ENCODE data around the gene PRDM7. TPM values are rescaled to one million over a fixed set of nuclear protein-coding genes. Genes with fewer than 3 reads are reported as not detected.
A peak's percentile ranks its signal among the peaks of the same experiment; 100 is the strongest.

PRDM7 gene
- total and polyA plus RNA-seq, 2 of the 8 experiments (the other 6 are each of a cell fraction or from before 2014, with no cell fraction given): 0.02 TPM; not detected in 1

- H3K79me1 ChIP-seq (ENCODE audit: low read depth, low read length): peaks cover 2% of the 10 kb centered on the region; the same call in 1 of the 2 replicates
- H3K18ac ChIP-seq (ENCODE audit: extremely low read depth, low read length): no peak overlapping the region; the same call in 1 of the 2 replicates
- peaks cover 9% of the 10 kb centered on the region; the same call in 1 of the 2 replicates for H3K23me2 ChIP-seq (ENCODE audit: low read depth, low read length)
- POLR2A ChIA-PET (ENCODE audit: partially characterized antibody): interaction anchor here (0.6 to 12.1 kb wide), 9 partner anchors 11 to 99 kb away, joined by 3 to 81 read pairs (median 6); partner anchors contain the start of gene TUBB3
- H2BK12ac ChIP-seq (ENCODE audit: low read depth, low read length): peak overlapping the region; percentile 44; the same call in 1 of the 2 replicates
- CTCF ChIA-PET (ENCODE audit: partially characterized antibody): interaction anchor here (0.8 to 2.2 kb wide), 4 partner anchors 23 to 112 kb away, joined by 3 to 6 read pairs (median 4); no protein-coding TSS in a partner anchor
- peak overlapping the region; percentile 56 to 82 for H3K4me2 ChIP-seq (ENCODE audit: insufficient read depth in 1 of 2, low read depth in 2 of 2, low read length in 2 of 2)
- H3K79me2 ChIP-seq (ENCODE audit: control insufficient read depth in 1 of 2, insufficient read depth in 2 of 2, low read length in 2 of 2): peaks cover 0 to 6% of the 10 kb centered on the region in 2 experiments; a peak in 2 of 4 replicates
- H3K27ac ChIP-seq (ENCODE audit: low read depth, low read length): peak overlapping the region; percentile 63; the same call in 1 of the 2 replicates
- no peak overlapping the region for H3K56ac ChIP-seq (replicated peaks; ENCODE audit: insufficient read length, low read depth, low read length)
- no peak for FAIRE-seq
- peak overlapping the region; percentile 94; the same call in 1 of the 2 replicates for H4K8ac ChIP-seq (ENCODE audit: extremely low read depth, insufficient read depth, low read length)
- 0 out of 2 replicates have a peak overlapping the region, but pooled peaks have one; percentile 29 for H2BK15ac ChIP-seq (ENCODE audit: low read length)
- peak overlapping the region; percentile 23 to 55 (median 32); a peak in 6 of 8 replicates for H3K4me3 ChIP-seq (ENCODE audit: extremely low read depth in 1 of 4, insufficient read depth in 2 of 4, low read depth in 3 of 4, low read length in 4 of 4)
- no peaks in the 10 kb centered on the region for H3K36me3 ChIP-seq (ENCODE audit: control insufficient read depth in 2 of 4, insufficient read depth in 4 of 4, low read length in 3 of 4)
- H2BK20ac ChIP-seq (ENCODE audit: low read length): no peak overlapping the region
- H4K20me1 ChIP-seq (replicated peaks in 1 of 2; ENCODE audit: control insufficient read depth in 1 of 2, insufficient read depth in 2 of 2, low read length in 2 of 2): peaks cover 4 to 9% of the 10 kb centered on the region in 2 experiments
- no peak overlapping the region for H3K23ac ChIP-seq (ENCODE audit: insufficient read length)
- no peak overlapping the region for H3K4ac ChIP-seq (replicated peaks; ENCODE audit: insufficient read length, low read depth, low read length)
- peak overlapping the region in 3 of 4 experiments; percentile 0 to 79 (median 41); a peak in 3 of 7 replicates for H3K9ac ChIP-seq (replicated peaks in 1 of 4; ENCODE audit: extremely low read depth in 1 of 4, low read depth in 3 of 4, low read length in 3 of 4)
- H3K27me3 ChIP-seq (replicated peaks in 1 of 4; ENCODE audit: control insufficient read depth in 3 of 4, extremely low read depth in 1 of 4, insufficient read depth in 3 of 4, low read length in 3 of 4): no peaks in the 10 kb centered on the region; a peak in 2 of 7 replicates
- no peak overlapping the region for H3K14ac ChIP-seq (ENCODE audit: insufficient read length)
- H3K4me1 ChIP-seq (replicated peaks in 1 of 4; ENCODE audit: control insufficient read depth in 3 of 4, insufficient read depth in 4 of 4, low read length in 3 of 4): peaks cover 8 to 12% (median 8%) of the 10 kb centered on the region in 4 experiments; a peak in 6 of 7 replicates
- no peak overlapping the region; the same call in 1 of the 2 replicates for H2BK5ac ChIP-seq (ENCODE audit: low read depth, low read length)
- H3K9me3 ChIP-seq (ENCODE audit: insufficient read depth in 2 of 2, low read depth in 1 of 2, low read length in 1 of 2): no peaks in the 10 kb centered on the region
- no peak overlapping the region for H2AK5ac ChIP-seq (ENCODE audit: low read depth, low read length)
- H2AFZ ChIP-seq (ENCODE audit: low read length): no peak overlapping the region
- H2BK120ac ChIP-seq (replicated peaks; ENCODE audit: low read depth, low read length): no peak overlapping the region
- peak overlapping the region; percentile 19 for H4K5ac ChIP-seq (ENCODE audit: insufficient read length, low read depth, low read length)
- H4K91ac ChIP-seq (replicated peaks; ENCODE audit: insufficient read length, low read length): no peak overlapping the region
- 34% methylated on average over 29 of the region's 57 CpGs; no CpG with 5 or more reads in 1 of the 2 experiments for WGBS, 2 experiments (ENCODE audit: extremely low coverage in 1 of 2, insufficient coverage in 1 of 2, insufficient read length in 1 of 2, insufficient replicate concordance in 2 of 2, low coverage in 1 of 2, low lambda C conversion rate in 2 of 2, missing lambda C conversion rate in 1 of 2)
- DNase-seq (ENCODE audit: low read depth in 1 of 2, low spot score in 2 of 2): peak in 1 of 2 experiments; percentile 83
- TF ChIP-seq SIN3A (conservative IDR thresholded peaks at IDR 0.05 in 1 of 2, IDR thresholded peaks at IDR 0.05 in 1 of 2; ENCODE audit: low read depth in 1 of 2, low read length in 2 of 2) (peak; percentile 49 to 78; a peak in 1 of 4 replicates), YY1 (IDR thresholded peaks at IDR 0.05; ENCODE audit: low read depth, low read length) (peak; percentile 35; the same call in 1 of the 2 replicates), CBX5 (IDR thresholded peaks at IDR 0.05; ENCODE audit: low read depth, low read length) (no peak), RBBP5 (IDR thresholded peaks at IDR 0.05; ENCODE audit: borderline replicate concordance, low read depth, low read length) (no peak), JUN (IDR thresholded peaks at IDR 0.05; ENCODE audit: low read depth, low read length) (no peak), JUND (IDR thresholded peaks at IDR 0.05; ENCODE audit: low read length) (no peak), HDAC2 (IDR thresholded peaks at IDR 0.05; ENCODE audit: borderline replicate concordance in 1 of 2, low read depth in 2 of 2, low read length in 2 of 2) (0 out of 4 replicates have a peak, but pooled peaks of 1 of the 2 experiments have one; percentile 53), SAP30 (IDR thresholded peaks at IDR 0.05; ENCODE audit: insufficient read depth, insufficient replicate concordance, low read length) (no peak), RFX5 (IDR thresholded peaks at IDR 0.05; ENCODE audit: borderline replicate concordance, low read depth, low read length) (no peak)
Observed at GRCh38 chr16:90022209-90023077, 54.7 kb downstream of the PRDM7 start.

Data from H1 (cell line).